Activated naive CD4-positive, alpha-beta T cell treated with anti-CD3 and anti-CD28 coated beads, Interleukin-2, amount 50 U/mL, for 72 hours (primary cell): ENCODE data around the gene DDX11. TPM values are rescaled to one million over a fixed set of nuclear protein-coding genes. Genes with fewer than 3 reads are reported as not detected.
"Not testable (repeated sequence)": the region's sequence is repeated elsewhere in the genome, so short reads cannot be mapped to it uniquely, and the experiment has no call there.

ENCODE experiments used
- ATAC-seq, 2 donors: fragments of 150-1000 bp; cut with Tn5 transposase; 2 replicates each; pipeline ENCODE4 v1.10.0; 2021; ENCODE audit warnings: mild to moderate bottlenecking in 2 of 2, moderate library complexity in 2 of 2
- DNase-seq, 2 donors: peaks; one replicate each; pipeline ENCODE4 v3.0.0; 2021 to 2022; ENCODE audit warnings: low spot score in 2 of 2
- H3K27ac Mint-ChIP-seq, 2 donors: one replicate each; pipeline ENCODE4 v1.8.0; 2022; ENCODE audit warnings: mild to moderate bottlenecking in 2 of 2, mixed read lengths in 2 of 2
- H3K36me3 Mint-ChIP-seq, 2 donors: one replicate each; pipeline ENCODE4 v1.8.0; 2022; ENCODE audit warnings: mixed read lengths in 2 of 2
- H3K9me3 Mint-ChIP-seq, 2 donors: one replicate each; pipeline ENCODE4 v1.8.0; 2022; ENCODE audit warnings: mixed read lengths in 2 of 2
- total RNA-seq, 2 donors: library from RNA; stranded (reverse); gene quantifications; one replicate each; pipeline ENCODE4 v1.2.3, GENCODE V29; 2022

Gene DDX11
- total RNA-seq, 2 donors from 2014 or later: 163 to 232 TPM

- H3K36me3 Mint-ChIP-seq, H3K9me3 Mint-ChIP-seq, DNase-seq: not testable (repeated sequence)
- H3K27ac Mint-ChIP-seq: peak overlapping the region; percentile 12 to 87
- ATAC-seq: peak; percentile 57 to 78
Observed at GRCh38 chr12:31052121-31052520, 21.5 kb upstream of the DDX11 start.

- peak; percentile 52 to 73 for ATAC-seq
- H3K9me3 Mint-ChIP-seq, DNase-seq, H3K36me3 Mint-ChIP-seq: not testable (repeated sequence)
- peak overlapping the region; percentile 82 to 87 for H3K27ac Mint-ChIP-seq
Observed at GRCh38 chr12:31052666-31053439, 20.8 kb upstream of the DDX11 start.

GRCh38 chr12:31053944-31054343, 19.7 kb upstream of the DDX11 start:
- not testable (repeated sequence) for H3K36me3 Mint-ChIP-seq, ATAC-seq, H3K9me3 Mint-ChIP-seq, H3K27ac Mint-ChIP-seq, DNase-seq

- ATAC-seq (no peak), DNase-seq (no peak)
- Mint-ChIP-seq H3K27ac (no peak overlapping the region), H3K36me3 (no peaks in the 10 kb centered on the region), H3K9me3 (no peaks in the 10 kb centered on the region)
Observed at GRCh38 chr12:31057671-31058070, 16.0 kb upstream of the DDX11 start.

- H3K27ac Mint-ChIP-seq, H3K36me3 Mint-ChIP-seq, DNase-seq, H3K9me3 Mint-ChIP-seq: not testable (repeated sequence)
- ATAC-seq: peak; percentile 63 to 89
Observed at GRCh38 chr12:31066196-31066595, 7.5 kb upstream of the DDX11 start.

- H3K9me3 Mint-ChIP-seq, H3K36me3 Mint-ChIP-seq, ATAC-seq, DNase-seq, H3K27ac Mint-ChIP-seq: not testable (repeated sequence)
Observed at GRCh38 chr12:31067656-31068055, 6.0 kb upstream of the DDX11 start.

- peaks cover 22 to 28% of the 10 kb centered on the region in 2 donors for H3K36me3 Mint-ChIP-seq
Observed at GRCh38 chr12:31070971-31071740, 2.5 kb upstream of the DDX11 start.

GRCh38 chr12:31072962-31073361, 698 bp upstream of the DDX11 start:
- H3K36me3 Mint-ChIP-seq: peaks cover 31 to 32% of the 10 kb centered on the region in 2 donors
- not testable (repeated sequence) for ATAC-seq, DNase-seq, H3K9me3 Mint-ChIP-seq
- H3K27ac Mint-ChIP-seq: peak overlapping the region; percentile 55 to 90

More at GRCh38 chr12:31070971-31071740, 2.5 kb upstream of the DDX11 start:
- DNase-seq, H3K27ac Mint-ChIP-seq, ATAC-seq, H3K9me3 Mint-ChIP-seq: not testable (repeated sequence)

- Mint-ChIP-seq H3K27ac (peak overlapping the region; percentile 90 to 98), H3K36me3 (peaks cover 33 to 34% of the 10 kb centered on the region in 2 donors)
- not testable (repeated sequence) for H3K9me3 Mint-ChIP-seq
- ATAC-seq: peak; percentile 41 to 43
- DNase-seq: peak in 1 of 2 donors; percentile 18
Observed at GRCh38 chr12:31074333-31074874, 744 bp downstream of the DDX11 start.

- not testable (repeated sequence) for H3K9me3 Mint-ChIP-seq, DNase-seq, H3K27ac Mint-ChIP-seq, ATAC-seq
- H3K36me3 Mint-ChIP-seq: peaks cover 34 to 42% of the 10 kb centered on the region in 2 donors
Observed at GRCh38 chr12:31076150-31076549, 2.5 kb downstream of the DDX11 start.

GRCh38 chr12:31077095-31077494, 3.4 kb downstream of the DDX11 start:
- not testable (repeated sequence) for ATAC-seq, H3K9me3 Mint-ChIP-seq, DNase-seq, H3K27ac Mint-ChIP-seq
- H3K36me3 Mint-ChIP-seq: peaks cover 34 to 38% of the 10 kb centered on the region in 2 donors

- ATAC-seq, DNase-seq, H3K27ac Mint-ChIP-seq, H3K9me3 Mint-ChIP-seq: not testable (repeated sequence)
- H3K36me3 Mint-ChIP-seq: peaks cover 31 to 35% of the 10 kb centered on the region in 2 donors
Observed at GRCh38 chr12:31077998-31078397, 4.3 kb downstream of the DDX11 start.

- not testable (repeated sequence) for ATAC-seq, DNase-seq, H3K9me3 Mint-ChIP-seq, H3K27ac Mint-ChIP-seq
- H3K36me3 Mint-ChIP-seq: peaks cover 23 to 30% of the 10 kb centered on the region in 2 donors
Observed at GRCh38 chr12:31079421-31079820, 5.8 kb downstream of the DDX11 start.

- DNase-seq, ATAC-seq, H3K9me3 Mint-ChIP-seq: not testable (repeated sequence)
- H3K27ac Mint-ChIP-seq: peak overlapping the region; percentile 57 to 84
- peaks cover 18 to 26% of the 10 kb centered on the region in 2 donors for H3K36me3 Mint-ChIP-seq
Observed at GRCh38 chr12:31080221-31080620, 6.6 kb downstream of the DDX11 start.

- ATAC-seq: not testable (repeated sequence)
- peaks cover 13 to 21% of the 10 kb centered on the region in 2 donors for H3K36me3 Mint-ChIP-seq
Observed at GRCh38 chr12:31081274-31081673, 7.6 kb downstream of the DDX11 start.

GRCh38 chr12:31084241-31084640, 10.6 kb downstream of the DDX11 start:
- H3K27ac Mint-ChIP-seq, H3K9me3 Mint-ChIP-seq, DNase-seq, ATAC-seq: not testable (repeated sequence)
- H3K36me3 Mint-ChIP-seq: peaks cover 10 to 11% of the 10 kb centered on the region in 2 donors

More at GRCh38 chr12:31081274-31081673, 7.6 kb downstream of the DDX11 start:
- DNase-seq, H3K9me3 Mint-ChIP-seq: not testable (repeated sequence)
- peak overlapping the region in 1 of 2 donors; percentile 84 for H3K27ac Mint-ChIP-seq

- peak in 1 of 2 donors; percentile 16 for ATAC-seq
- H3K36me3 Mint-ChIP-seq: peaks cover 2 to 12% of the 10 kb centered on the region in 2 donors
- not testable (repeated sequence) for DNase-seq, H3K9me3 Mint-ChIP-seq, H3K27ac Mint-ChIP-seq
Observed at GRCh38 chr12:31086032-31086431, 12.4 kb downstream of the DDX11 start.
